Measurements from ENCODE around the gene SCYL1.

SCYL1 gene

DNA sequence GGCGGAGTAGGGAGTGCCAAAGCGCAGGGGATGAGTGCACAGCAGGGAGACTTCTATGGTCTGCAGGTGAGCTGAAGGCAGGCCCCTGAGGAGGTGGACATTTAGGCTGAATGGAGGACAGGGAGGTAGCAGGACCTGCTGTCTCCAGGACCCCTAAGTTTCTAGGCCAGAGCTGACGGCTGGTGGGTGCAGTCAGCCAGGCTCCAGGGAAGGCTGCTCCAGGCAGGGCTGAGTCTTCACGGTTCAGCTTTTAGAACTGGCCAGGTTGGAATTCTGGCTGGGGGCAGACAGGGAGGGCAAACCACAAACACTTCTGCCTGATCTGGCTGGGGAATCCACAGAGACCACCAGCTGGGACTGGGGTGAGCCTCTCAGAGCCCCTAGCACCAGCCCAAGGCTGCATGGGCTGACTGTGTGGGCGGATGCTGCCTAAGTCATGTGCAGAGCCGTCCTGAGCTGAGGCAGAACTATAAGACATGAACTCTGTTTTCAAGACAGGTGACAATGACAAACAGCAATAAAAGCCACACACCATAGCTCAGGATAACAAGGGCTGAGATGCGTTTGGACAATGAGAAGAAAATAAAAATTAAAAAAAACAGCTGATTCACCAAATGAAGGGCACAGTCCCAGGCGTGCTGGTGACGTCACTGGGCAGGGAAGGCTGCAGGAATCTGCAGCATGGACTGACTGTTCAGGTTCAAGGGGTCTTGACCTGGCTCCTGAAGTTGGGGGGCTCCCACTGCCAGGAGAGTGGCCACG, 36.4 kb upstream of the SCYL1 start:
- Histone ChIP-seq H3K27me3 (ENCODE audit: insufficient read depth, low read length, poor library complexity) (no peaks in the 10 kb centered on the region), H3K27ac (ENCODE audit: low read length) (no peak overlapping the region), H2AFZ (ENCODE audit: low read depth, low read length) (no peak overlapping the region), H3K36me3 (ENCODE audit: insufficient read depth, low read length) (no peaks in the 10 kb centered on the region), H3K9me3 (ENCODE audit: insufficient read depth, low read length, severe bottlenecking) (no peaks in the 10 kb centered on the region), H3K9ac (ENCODE audit: low read depth, low read length) (no peak overlapping the region), H3K79me2 (ENCODE audit: insufficient read depth, low read length) (no peaks in the 10 kb centered on the region), H4K20me1 (ENCODE audit: insufficient read depth, low read length) (no peaks in the 10 kb centered on the region), H3K4me1 (ENCODE audit: insufficient read depth, low read length) (peaks cover 3% of the 10 kb centered on the region; the same call in 1 of the 2 replicates), H3K4me2 (ENCODE audit: insufficient read depth, low read length) (no peak overlapping the region), H3K4me3 (ENCODE audit: low read depth in 1 of 2, low read length in 2 of 2) (no peak overlapping the region)
- ATAC-seq (ENCODE audit: insufficient read depth, low read depth), result peak; percentile 62; the same call in 2 of the 3 replicates
- TF ChIP-seq EZH2 (IDR thresholded peaks at IDR 0.05; ENCODE audit: borderline replicate concordance, low read depth, low read length, severe bottlenecking), result no peak
- TF ChIP-seq, protein P1, sequence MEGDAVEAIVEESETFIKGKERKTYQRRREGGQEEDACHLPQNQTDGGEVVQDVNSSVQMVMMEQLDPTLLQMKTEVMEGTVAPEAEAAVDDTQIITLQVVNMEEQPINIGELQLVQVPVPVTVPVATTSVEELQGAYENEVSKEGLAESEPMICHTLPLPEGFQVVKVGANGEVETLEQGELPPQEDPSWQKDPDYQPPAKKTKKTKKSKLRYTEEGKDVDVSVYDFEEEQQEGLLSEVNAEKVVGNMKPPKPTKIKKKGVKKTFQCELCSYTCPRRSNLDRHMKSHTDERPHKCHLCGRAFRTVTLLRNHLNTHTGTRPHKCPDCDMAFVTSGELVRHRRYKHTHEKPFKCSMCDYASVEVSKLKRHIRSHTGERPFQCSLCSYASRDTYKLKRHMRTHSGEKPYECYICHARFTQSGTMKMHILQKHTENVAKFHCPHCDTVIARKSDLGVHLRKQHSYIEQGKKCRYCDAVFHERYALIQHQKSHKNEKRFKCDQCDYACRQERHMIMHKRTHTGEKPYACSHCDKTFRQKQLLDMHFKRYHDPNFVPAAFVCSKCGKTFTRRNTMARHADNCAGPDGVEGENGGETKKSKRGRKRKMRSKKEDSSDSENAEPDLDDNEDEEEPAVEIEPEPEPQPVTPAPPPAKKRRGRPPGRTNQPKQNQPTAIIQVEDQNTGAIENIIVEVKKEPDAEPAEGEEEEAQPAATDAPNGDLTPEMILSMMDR (IDR thresholded peaks at IDR 0.05; ENCODE audit: borderline replicate concordance, extremely low read depth, low read length, poor library complexity, severe bottlenecking), result no peak
- no peak for DNase-seq

GRCh38 chr11:65489035-65489705, 35.7 kb upstream of the SCYL1 start:
- Histone ChIP-seq H3K27ac (ENCODE audit: low read length) (no peak overlapping the region), H3K4me2 (ENCODE audit: insufficient read depth, low read length) (no peak overlapping the region), H4K20me1 (ENCODE audit: insufficient read depth, low read length) (no peaks in the 10 kb centered on the region), H3K79me2 (ENCODE audit: insufficient read depth, low read length) (no peaks in the 10 kb centered on the region), H2AFZ (ENCODE audit: low read depth, low read length) (no peak overlapping the region), H3K27me3 (ENCODE audit: insufficient read depth, low read length, poor library complexity) (no peaks in the 10 kb centered on the region), H3K36me3 (ENCODE audit: insufficient read depth, low read length) (no peaks in the 10 kb centered on the region), H3K9ac (ENCODE audit: low read depth, low read length) (no peak overlapping the region), H3K4me3 (ENCODE audit: low read depth in 1 of 2, low read length in 2 of 2) (no peak overlapping the region), H3K9me3 (ENCODE audit: insufficient read depth, low read length, severe bottlenecking) (no peaks in the 10 kb centered on the region), H3K4me1 (ENCODE audit: insufficient read depth, low read length) (peaks cover 3% of the 10 kb centered on the region; the same call in 1 of the 2 replicates)
- DNase-seq (no peak), ATAC-seq (ENCODE audit: insufficient read depth, low read depth) (no peak)
- no peak for TF ChIP-seq EZH2 (IDR thresholded peaks at IDR 0.05; ENCODE audit: borderline replicate concordance, low read depth, low read length, severe bottlenecking)
- TF ChIP-seq, protein P1 (IDR thresholded peaks at IDR 0.05; ENCODE audit: borderline replicate concordance, extremely low read depth, low read length, poor library complexity, severe bottlenecking), result no peak

GRCh38 chr11:65489706-65490320, 35.1 kb upstream of the SCYL1 start:
- H3K9ac ChIP-seq (ENCODE audit: low read depth, low read length), result no peak overlapping the region
- DNase-seq (no peak), ATAC-seq (ENCODE audit: insufficient read depth, low read depth) (no peak)
- H3K4me2 ChIP-seq (ENCODE audit: insufficient read depth, low read length), result no peak overlapping the region
- no peak overlapping the region for H3K4me3 ChIP-seq (ENCODE audit: low read depth in 1 of 2, low read length in 2 of 2)
- no peaks in the 10 kb centered on the region for H3K79me2 ChIP-seq (ENCODE audit: insufficient read depth, low read length)
- H3K4me1 ChIP-seq (ENCODE audit: insufficient read depth, low read length), result peaks cover 3% of the 10 kb centered on the region; the same call in 1 of the 2 replicates
- no peaks in the 10 kb centered on the region for H4K20me1 ChIP-seq (ENCODE audit: insufficient read depth, low read length)
- H3K27ac ChIP-seq (ENCODE audit: low read length), result no peak overlapping the region
- no peaks in the 10 kb centered on the region for H3K27me3 ChIP-seq (ENCODE audit: insufficient read depth, low read length, poor library complexity)
- TF ChIP-seq, protein P1 (IDR thresholded peaks at IDR 0.05; ENCODE audit: borderline replicate concordance, extremely low read depth, low read length, poor library complexity, severe bottlenecking), result no peak
- TF ChIP-seq EZH2 (IDR thresholded peaks at IDR 0.05; ENCODE audit: borderline replicate concordance, low read depth, low read length, severe bottlenecking), result no peak
- H2AFZ ChIP-seq (ENCODE audit: low read depth, low read length), result no peak overlapping the region
- no peaks in the 10 kb centered on the region for H3K36me3 ChIP-seq (ENCODE audit: insufficient read depth, low read length)
- no peaks in the 10 kb centered on the region for H3K9me3 ChIP-seq (ENCODE audit: insufficient read depth, low read length, severe bottlenecking)
